ENCODE results near the gene RPL37. TPM values are rescaled to one million over a fixed set of nuclear protein-coding genes. Genes with fewer than 3 reads are reported as not detected.

The RPL37 gene
- total and polyA plus RNA-seq, 4 donors: 40.5 to 1,326 (median 722) TPM

DNA sequence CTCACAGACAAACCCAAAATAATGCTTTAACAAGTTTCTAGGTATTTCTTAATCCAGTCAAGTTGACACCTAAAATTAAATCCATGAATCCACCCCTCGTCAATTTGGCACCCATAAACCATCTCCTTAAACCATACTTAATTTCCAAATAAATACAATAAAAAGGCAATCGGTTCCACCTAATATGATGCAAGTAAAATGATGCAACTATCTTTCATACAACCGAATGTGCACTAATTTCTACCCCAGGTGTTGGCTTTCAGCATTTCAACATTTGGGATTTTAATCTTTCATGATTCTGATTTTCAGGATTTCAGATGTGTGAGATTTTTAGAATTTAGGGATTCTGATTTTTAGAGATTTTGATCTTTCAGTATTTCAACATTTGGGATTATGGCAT lies 54.2 kb downstream of the RPL37 start:
- 37% methylated on average over 3 of the region's 3 CpGs for WGBS

DNA sequence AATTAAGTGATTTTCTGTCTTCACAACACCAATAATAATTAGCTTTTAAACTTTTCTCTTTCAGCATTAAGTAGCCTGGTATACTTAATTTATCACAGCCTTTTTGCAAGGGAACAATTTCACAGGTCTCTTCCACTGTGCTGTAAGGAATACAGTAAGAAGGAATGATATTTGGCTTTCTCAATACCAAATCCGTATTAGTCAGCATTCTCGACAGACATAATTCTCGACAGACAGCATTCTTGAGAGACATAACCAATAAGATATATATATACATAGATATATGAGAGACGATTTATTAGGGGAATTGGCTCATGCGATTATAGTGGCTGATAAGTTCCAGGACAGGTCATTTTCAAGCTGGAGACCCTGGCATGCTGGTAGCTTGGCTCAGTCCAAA lies 54.8 kb downstream of the RPL37 start:
- Histone ChIP-seq H3K27me3 (ENCODE audit: control insufficient read depth in 4 of 4, insufficient read depth in 4 of 4, low read length in 3 of 4) (no peaks in the 10 kb centered on the region), H3K27ac (ENCODE audit: low read depth in 1 of 2, low read length in 2 of 2) (peak overlapping the region; percentile 60 to 82), H3K9ac (ENCODE audit: low read depth in 1 of 2, low read length in 2 of 2) (no peak overlapping the region), H3K36me3 (ENCODE audit: control insufficient read depth in 4 of 4, insufficient read depth in 3 of 4, low read depth in 1 of 4, low read length in 3 of 4) (peaks cover 0 to 9% (median 4%) of the 10 kb centered on the region in 4 donors), H3K4me3 (ENCODE audit: low read depth in 1 of 3, low read length in 3 of 3) (no peak overlapping the region), H3K4me1 (ENCODE audit: control insufficient read depth in 4 of 4, insufficient read depth in 4 of 4, low read length in 3 of 4) (peaks cover 18 to 54% (median 24%) of the 10 kb centered on the region in 4 donors), H3K9me3 (ENCODE audit: control insufficient read depth in 4 of 4, low read length in 3 of 4) (no peaks in the 10 kb centered on the region)
- no peak for DNase-seq (ENCODE audit: low spot score)
- 45% methylated on average over 5 of the region's 5 CpGs for WGBS
- TF ChIP-seq NR2F2 (IDR thresholded peaks at IDR 0.05) (no peak), SP1 (IDR thresholded peaks at IDR 0.05) (no peak), FOXA1 (IDR thresholded peaks at IDR 0.05) (no peak), JUND (IDR thresholded peaks at IDR 0.05) (no peak), EGR1 (IDR thresholded peaks at IDR 0.05; ENCODE audit: low read depth in 2 of 2) (no peak), FOXA2 (IDR thresholded peaks at IDR 0.05) (no peak), HNF4A (conservative IDR thresholded peaks at IDR 0.05) (no peak), YY1 (IDR thresholded peaks at IDR 0.05) (no peak)
- TF ChIP-seq, protein P1, sequence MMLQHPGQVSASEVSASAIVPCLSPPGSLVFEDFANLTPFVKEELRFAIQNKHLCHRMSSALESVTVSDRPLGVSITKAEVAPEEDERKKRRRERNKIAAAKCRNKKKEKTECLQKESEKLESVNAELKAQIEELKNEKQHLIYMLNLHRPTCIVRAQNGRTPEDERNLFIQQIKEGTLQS (IDR thresholded peaks at IDR 0.05): no peak
- TF ChIP-seq, protein P2, sequence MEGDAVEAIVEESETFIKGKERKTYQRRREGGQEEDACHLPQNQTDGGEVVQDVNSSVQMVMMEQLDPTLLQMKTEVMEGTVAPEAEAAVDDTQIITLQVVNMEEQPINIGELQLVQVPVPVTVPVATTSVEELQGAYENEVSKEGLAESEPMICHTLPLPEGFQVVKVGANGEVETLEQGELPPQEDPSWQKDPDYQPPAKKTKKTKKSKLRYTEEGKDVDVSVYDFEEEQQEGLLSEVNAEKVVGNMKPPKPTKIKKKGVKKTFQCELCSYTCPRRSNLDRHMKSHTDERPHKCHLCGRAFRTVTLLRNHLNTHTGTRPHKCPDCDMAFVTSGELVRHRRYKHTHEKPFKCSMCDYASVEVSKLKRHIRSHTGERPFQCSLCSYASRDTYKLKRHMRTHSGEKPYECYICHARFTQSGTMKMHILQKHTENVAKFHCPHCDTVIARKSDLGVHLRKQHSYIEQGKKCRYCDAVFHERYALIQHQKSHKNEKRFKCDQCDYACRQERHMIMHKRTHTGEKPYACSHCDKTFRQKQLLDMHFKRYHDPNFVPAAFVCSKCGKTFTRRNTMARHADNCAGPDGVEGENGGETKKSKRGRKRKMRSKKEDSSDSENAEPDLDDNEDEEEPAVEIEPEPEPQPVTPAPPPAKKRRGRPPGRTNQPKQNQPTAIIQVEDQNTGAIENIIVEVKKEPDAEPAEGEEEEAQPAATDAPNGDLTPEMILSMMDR (IDR thresholded peaks at IDR 0.05; ENCODE audit: low read depth, low read length, missing input control): no peak
- TF ChIP-seq, protein P3, sequence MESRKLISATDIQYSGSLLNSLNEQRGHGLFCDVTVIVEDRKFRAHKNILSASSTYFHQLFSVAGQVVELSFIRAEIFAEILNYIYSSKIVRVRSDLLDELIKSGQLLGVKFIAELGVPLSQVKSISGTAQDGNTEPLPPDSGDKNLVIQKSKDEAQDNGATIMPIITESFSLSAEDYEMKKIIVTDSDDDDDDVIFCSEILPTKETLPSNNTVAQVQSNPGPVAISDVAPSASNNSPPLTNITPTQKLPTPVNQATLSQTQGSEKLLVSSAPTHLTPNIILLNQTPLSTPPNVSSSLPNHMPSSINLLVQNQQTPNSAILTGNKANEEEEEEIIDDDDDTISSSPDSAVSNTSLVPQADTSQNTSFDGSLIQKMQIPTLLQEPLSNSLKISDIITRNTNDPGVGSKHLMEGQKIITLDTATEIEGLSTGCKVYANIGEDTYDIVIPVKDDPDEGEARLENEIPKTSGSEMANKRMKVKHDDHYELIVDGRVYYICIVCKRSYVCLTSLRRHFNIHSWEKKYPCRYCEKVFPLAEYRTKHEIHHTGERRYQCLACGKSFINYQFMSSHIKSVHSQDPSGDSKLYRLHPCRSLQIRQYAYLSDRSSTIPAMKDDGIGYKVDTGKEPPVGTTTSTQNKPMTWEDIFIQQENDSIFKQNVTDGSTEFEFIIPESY (IDR thresholded peaks at IDR 0.05): no peak
- TF ChIP-seq, protein P4, sequence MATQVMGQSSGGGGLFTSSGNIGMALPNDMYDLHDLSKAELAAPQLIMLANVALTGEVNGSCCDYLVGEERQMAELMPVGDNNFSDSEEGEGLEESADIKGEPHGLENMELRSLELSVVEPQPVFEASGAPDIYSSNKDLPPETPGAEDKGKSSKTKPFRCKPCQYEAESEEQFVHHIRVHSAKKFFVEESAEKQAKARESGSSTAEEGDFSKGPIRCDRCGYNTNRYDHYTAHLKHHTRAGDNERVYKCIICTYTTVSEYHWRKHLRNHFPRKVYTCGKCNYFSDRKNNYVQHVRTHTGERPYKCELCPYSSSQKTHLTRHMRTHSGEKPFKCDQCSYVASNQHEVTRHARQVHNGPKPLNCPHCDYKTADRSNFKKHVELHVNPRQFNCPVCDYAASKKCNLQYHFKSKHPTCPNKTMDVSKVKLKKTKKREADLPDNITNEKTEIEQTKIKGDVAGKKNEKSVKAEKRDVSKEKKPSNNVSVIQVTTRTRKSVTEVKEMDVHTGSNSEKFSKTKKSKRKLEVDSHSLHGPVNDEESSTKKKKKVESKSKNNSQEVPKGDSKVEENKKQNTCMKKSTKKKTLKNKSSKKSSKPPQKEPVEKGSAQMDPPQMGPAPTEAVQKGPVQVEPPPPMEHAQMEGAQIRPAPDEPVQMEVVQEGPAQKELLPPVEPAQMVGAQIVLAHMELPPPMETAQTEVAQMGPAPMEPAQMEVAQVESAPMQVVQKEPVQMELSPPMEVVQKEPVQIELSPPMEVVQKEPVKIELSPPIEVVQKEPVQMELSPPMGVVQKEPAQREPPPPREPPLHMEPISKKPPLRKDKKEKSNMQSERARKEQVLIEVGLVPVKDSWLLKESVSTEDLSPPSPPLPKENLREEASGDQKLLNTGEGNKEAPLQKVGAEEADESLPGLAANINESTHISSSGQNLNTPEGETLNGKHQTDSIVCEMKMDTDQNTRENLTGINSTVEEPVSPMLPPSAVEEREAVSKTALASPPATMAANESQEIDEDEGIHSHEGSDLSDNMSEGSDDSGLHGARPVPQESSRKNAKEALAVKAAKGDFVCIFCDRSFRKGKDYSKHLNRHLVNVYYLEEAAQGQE (IDR thresholded peaks at IDR 0.05): no peak

More for the DNA sequence above, 54.2 kb downstream of the RPL37 start:
- Histone ChIP-seq H3K36me3 (ENCODE audit: control insufficient read depth in 4 of 4, insufficient read depth in 3 of 4, low read depth in 1 of 4, low read length in 3 of 4) (peaks cover 0 to 7% (median 3%) of the 10 kb centered on the region in 4 donors), H3K9me3 (ENCODE audit: control insufficient read depth in 4 of 4, low read length in 3 of 4) (no peaks in the 10 kb centered on the region), H3K27me3 (ENCODE audit: control insufficient read depth in 4 of 4, insufficient read depth in 4 of 4, low read length in 3 of 4) (no peaks in the 10 kb centered on the region), H3K4me3 (ENCODE audit: low read depth in 1 of 3, low read length in 3 of 3) (no peak overlapping the region), H3K4me1 (ENCODE audit: control insufficient read depth in 4 of 4, insufficient read depth in 4 of 4, low read length in 3 of 4) (peaks cover 19 to 58% (median 24%) of the 10 kb centered on the region in 4 donors), H3K27ac (ENCODE audit: low read depth in 1 of 2, low read length in 2 of 2) (peak overlapping the region; percentile 60 to 82), H3K9ac (ENCODE audit: low read depth in 1 of 2, low read length in 2 of 2) (no peak overlapping the region)
- TF ChIP-seq, protein P1 (IDR thresholded peaks at IDR 0.05): peak; percentile 84
- TF ChIP-seq YY1 (IDR thresholded peaks at IDR 0.05) (no peak), HNF4A (conservative IDR thresholded peaks at IDR 0.05) (peak; percentile 2 to 11)
- DNase-seq (ENCODE audit: low spot score): no peak

All from liver (tissue), 9 donors.